Stimulated activated CD4-positive, alpha-beta T cell treated with anti-CD3 and anti-CD28 coated beads, Interleukin-1b, Interleukin-23, amount 100 ng/mL, for 48 hours (primary cell): ENCODE measurements around the gene ADCY5.
"Not testable (repeated sequence)": the region's sequence is repeated elsewhere in the genome, so short reads cannot be mapped to it uniquely, and the experiment has no call there.

Experiments
- DNase-seq: peaks from one replicate; pipeline ENCODE4 v3.0.0-alpha.2; 2020

Gene ADCY5

DNA sequence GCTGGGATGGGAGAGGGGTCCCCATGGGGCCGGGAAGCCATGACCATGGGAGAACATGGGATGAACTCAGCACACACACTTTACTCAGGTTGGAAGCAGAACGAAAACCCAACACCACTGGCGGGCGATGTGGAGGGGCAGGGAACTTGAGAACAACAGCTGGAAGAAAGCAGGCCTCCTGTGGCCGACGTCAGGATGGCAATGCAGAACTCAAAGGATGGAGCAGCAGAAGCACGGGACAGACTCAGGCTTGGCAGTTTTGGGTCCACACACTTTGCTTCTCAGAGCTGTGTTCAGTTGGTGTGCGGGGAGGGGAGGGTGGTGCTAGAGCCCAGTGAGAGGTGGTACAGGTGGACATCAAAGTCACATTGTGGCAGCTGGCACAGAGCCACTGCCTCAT, 166.4 kb downstream of the ADCY5 start:
- DNase-seq = no peak

DNA sequence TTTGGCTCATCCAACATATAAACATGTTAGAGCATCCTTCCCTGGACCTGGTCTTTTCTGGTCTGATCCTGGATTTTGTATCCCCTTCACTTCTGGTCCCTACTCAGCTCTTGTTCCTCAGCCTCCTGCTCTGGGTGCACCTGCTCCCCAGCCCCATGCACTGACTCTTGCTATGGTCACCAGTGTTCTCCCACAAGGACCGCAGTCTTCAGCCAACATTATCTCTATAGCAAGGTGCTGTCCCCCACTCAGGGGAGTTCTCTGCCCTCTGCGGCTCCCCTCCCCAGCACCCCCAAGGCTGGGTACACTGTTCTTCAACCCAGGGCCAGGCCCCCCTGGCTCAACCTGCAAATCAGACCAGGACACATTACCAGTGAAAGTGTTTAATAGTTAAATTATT, 167.0 kb downstream of the ADCY5 start:
- no peak for DNase-seq

DNA sequence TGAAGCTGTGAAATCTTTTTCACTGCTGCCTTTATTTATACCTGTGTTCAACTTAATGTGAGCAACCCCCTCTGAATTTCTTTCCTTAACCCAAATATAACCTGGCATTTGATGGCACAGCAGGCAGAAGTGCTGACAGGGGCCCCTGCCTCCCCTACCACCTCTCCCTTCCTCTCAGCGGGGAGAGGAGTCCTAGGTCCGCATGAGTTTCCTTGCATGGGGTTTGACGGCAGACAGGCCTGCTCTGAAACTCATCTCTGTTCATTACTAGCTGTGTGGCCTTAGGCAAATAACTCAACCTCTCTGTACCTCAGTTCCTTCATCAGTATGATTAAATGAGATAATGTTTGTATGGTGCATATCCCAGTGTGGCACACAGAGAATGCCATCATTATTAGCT, 167.5 kb downstream of the ADCY5 start:
- DNase-seq = no peak

DNA sequence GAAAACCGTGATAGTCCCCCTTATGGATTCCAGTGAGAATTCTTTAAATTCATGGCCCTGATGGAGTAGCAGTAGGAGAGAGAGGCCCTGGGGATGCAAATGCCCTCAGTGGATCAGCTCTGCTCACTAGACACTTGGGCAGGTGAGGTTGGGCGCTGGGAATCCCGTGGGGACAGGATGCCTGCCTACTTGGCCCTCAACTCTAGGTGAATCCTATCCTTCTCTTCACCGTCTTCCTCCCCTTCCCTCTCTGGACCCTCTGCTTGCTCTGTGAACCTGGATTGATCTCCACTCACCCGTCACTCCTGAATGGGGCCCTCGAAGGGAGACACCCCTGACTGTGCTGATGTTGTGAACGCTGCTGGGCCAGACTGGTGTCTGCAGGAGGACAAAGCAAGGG, 169.8 kb downstream of the ADCY5 start:
- no peak for DNase-seq

DNA sequence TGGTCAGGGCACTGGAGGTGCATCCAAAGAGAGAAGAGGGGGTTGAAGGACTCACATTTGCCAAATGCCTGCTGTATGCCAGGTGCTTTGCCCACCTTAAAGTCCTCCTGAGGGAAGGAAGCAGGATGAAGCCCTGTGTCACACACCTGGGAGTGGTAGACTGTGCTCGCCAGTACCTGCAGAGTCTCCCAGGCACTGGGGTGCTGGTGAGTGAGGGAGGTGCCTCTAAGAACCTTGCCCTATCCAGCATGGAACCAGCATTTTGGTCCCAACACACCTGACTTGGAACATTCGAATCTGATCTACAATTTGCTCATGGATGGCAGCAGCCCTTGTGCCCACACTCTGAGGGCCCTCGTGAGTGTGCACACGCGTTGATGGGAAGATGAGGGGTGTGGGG, 170.4 kb downstream of the ADCY5 start:
- no peak for DNase-seq

DNA sequence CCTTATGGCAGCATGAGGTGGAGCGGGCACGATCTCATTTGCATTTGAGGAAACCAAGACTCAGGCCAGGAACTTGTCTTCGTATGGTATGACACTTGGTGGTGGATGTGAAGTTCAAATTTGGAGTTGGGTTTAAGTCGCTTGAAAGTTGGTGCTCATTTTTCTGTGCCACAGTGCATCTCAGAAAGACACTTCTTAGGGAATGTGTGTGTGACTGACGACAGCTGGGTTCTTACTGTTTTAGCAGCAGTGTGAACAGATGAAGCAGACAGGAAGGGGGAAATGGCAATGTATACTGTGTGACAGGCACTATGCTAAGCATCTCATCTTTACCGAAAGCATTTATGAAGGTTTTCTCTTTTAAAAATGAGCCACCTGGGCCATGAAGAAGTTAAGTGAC, 171.8 kb downstream of the ADCY5 start:
- DNase-seq = no peak

DNA sequence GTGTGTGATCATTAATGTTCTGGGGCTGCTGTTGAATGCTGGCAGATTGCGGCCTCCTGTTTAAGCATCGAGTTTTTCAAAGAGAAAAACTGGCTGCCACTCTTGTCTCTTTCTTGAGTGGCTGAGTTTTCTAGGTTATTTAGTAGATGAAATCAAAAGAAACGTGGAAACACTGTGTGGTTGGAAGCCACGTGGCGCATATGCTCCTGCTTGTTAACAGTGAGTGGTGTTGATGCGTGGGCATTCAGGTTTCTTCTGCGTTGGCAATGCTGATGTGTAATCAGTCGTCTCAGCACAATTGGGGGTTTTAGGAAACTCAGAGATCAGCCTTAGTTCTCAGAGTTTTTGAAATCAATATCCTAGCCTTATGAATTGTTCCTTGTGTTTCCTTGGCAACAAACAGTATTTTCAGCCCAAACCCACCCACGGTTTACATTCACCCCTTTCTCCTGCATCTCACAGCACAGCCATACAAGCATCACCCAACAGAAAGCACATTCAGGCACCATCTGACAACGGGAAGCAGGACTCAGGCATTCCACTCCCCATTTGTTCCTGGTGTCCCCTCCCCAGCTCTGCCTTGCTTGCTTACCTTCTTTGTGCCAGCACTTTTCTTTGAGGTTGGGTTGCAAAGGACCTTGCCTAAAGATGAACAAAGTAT, 172.4 kb downstream of the ADCY5 start:
- DNase-seq = no peak

DNA sequence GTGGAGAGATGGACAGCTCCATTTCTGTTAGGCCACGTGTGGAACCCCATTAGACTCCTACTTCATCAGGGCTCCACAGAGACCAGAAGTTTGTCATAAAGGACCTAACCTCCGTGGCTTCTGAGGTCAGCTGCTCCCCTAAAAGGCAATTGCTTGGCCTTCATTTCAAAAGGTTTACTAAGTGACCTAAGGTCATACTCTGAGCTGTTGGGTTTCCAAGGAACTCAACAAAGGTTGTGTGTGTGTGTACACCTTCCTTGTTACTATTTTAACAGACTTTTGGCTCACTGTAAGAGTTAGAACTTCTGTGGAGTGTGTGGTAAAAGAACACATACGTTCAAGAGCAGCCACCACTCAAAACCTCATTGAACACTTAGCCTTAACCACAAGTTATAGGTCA, 173.2 kb downstream of the ADCY5 start:
- no peak for DNase-seq

DNA sequence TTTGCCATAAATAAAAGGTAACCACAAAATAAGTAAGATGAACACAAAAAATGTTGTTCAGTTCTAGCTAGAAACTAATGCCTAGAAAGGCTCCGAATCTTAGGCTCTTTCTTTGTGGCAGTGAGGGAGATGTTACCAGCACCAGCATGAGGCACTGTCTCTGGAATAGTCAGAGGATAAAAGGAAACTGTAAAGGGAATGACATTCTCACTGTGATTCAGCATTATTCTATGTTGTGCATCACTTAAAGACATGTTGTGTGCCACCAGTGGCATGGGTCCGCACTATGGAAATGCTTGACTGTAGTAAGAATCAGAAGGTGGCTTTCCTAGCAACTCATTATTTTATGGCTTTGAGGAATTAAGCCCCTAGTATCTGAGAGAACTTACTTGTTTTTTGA, 176.3 kb downstream of the ADCY5 start:
- no peak for DNase-seq

DNA sequence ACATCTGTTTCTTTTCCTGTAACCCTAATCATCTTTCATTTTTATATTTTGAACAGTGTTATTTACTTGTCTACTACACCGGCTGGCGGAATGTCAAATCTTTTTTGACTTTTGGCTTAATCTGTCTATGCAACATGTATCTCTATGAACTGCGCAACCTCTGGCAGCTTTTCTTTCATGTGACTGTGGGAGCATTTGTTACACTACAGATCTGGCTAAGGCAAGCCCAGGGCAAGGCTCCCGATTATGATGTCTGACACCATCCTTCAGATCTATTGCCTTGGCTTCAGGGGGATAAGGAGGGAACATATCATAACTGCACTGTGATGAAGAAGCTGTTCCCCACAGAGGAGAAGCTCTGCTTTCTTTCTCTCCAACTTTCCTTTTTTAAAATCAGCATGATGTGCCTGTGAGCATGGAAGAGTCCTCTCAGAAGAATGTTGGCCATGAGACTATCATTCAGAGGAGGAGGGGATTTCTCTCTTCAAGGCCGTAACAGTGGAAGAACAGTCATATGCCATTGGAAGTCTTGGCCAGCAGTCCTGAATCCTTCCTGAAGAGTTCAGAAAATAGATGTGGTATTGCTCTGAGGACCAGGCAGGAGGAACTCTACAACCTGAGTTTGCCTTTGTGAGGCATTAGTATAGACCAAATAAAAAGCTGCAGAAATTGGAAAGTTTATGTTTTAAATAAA, 177.3 kb downstream of the ADCY5 start:
- no peak for DNase-seq

DNA sequence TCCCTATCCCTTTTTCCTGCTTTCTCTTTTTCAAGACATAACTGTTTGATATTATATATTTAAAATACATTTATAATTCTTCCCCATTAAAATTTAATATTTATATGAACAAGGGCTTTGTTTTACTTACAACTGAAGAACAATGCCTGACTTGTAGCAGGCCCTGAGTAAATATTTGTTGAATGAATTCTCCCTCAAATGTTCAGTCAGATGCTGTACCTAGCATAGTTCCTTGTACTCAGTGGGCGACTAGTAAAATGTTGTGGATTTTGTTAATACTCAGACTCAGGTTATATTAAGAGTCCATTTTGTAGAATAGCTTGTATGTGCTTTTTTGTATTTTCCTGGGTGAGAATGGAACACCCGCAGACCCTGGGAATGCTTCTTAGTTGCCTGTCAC, 178.1 kb downstream of the ADCY5 start:
- no peak for DNase-seq

DNA sequence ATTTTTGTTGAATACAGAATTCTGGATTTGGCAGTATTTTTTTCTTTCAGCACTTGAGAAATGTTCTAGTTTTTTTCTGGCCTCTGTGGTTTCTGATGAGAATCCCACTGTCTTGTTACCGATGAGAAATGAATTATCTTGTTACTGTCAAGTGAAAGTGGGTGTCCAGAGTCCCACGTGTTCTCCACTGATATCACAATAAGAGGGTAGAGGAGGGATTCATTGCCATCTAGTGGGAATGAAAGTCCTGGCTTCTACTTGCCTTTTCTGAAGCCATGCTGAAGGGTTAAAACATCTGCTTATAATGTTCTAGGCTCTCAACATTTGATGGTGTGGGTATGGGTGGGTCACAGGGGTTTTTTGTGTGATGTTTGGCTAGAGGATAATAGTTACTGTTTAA, 181.1 kb downstream of the ADCY5 start:
- no peak for DNase-seq

DNA sequence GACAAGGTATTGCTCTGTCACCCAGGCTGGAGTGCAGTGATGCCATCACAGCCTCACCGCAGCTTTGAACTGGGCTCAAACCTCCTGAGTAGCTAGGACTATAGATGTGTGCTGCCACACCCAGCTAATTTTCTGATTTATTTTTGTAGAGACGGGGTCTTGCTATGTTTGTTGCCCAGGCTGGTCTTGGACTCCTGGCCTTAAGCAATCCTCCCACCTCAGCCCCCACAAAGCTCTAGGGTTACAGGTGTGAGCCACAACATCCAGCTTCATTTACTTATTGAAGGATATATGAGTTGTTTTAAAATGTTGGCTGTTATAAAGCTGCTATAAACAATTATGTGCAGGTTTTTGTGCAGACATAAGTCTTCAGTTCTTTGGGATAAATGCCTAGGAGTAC, 184.9 kb downstream of the ADCY5 start:
- no peak for DNase-seq

DNA sequence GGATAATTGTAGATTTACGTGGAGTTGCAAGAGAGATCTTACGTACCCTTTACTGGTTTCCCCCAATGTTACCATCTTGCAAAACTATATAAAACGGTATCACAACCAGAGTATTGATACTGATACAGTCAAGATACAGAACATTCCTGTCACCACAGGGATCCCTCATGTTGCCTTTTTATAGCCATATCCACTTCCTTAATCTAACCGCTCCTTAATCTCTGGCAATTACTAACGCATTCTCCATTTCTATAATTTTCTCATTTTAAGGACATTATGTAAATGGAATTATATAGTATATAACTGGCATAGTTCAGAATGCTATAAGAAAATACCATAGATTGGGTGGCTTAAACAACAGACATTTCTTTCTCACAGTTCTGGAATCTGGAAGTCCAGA, 186.0 kb downstream of the ADCY5 start:
- no peak for DNase-seq

DNA sequence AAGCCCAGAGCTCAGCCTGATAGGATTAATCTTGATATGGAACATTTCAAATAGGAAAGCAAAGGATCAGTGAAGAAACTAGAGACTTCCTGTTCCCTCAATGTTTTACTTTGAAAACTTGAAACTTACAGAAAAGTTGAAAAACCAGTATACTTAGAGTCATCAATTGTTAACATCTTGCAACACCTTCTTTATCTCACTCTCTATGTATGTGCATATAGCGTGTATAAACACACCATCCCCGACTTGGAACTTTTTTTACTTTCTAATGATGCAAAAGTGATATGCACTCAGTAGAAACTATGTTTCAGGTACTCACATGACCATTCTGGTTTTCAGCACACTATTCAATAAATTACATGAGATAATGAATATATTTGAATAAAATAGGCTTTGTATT, 186.7 kb downstream of the ADCY5 start:
- DNase-seq = no peak

DNA sequence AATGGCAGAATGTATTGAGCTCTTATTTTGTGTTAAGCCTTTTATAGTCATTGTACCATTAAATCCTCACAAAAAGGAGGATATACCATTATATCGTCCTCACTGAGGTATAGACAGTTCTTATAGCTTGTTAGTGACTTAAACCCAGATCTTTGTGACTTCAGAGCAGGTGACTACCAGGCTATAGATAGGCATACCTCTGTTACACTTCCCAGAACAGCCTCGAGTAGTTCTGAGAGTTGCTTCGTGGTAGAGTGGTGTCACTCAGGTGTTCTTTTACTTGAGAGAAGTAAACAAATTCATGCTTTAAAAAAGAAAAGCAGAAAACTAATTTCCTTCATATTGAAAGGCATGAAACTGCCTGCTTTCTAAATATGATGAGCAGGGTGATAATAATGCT, 187.2 kb downstream of the ADCY5 start:
- DNase-seq = no peak

DNA sequence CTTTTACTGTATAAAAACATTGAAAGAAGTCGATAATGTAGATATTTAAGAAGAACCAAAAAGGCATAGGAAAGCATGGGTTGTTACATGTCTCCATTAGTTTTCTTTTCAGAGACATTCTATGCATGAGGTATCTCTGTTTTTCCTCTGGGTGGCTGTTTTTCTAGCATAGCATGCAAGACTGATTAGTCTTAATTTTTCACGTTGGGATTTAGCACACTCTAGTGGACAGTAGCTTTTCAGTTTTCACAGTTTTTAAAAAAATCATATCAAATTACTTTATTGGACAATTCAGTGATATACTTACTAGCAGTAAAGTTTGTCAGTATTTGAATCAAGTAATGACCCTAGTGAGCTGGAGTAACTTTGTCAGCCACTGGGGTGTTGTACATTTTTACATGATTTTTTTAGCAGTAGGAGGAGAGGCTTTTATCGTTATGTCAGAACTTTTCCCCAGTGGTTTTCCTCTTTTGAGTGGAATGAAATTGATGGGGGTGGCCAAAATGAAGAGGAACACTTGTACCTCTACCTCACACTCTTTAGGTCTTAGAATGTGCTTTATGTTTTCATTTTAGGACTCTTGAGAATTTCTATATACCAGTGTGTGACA, 190.0 kb downstream of the ADCY5 start:
- no peak for DNase-seq

DNA sequence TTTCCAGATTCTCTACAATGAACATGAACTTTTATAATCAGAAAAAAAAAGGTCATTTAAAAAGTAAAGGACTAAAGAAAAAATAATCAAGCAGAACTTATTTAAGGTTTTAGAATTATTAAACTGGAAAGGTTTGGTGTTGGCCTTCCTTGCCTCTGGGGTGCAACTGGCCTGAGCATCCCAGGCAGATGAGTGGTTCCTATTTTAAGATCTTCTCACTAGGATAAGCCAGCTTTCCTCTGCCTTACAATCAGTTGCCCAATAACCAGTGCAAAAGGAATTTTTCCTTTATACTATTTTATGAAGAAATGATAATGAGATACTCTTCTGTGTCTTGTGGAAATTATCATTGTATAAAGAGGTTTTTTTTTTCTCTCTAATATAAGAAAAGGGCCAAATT, 190.5 kb downstream of the ADCY5 start:
- DNase-seq = no peak

DNA sequence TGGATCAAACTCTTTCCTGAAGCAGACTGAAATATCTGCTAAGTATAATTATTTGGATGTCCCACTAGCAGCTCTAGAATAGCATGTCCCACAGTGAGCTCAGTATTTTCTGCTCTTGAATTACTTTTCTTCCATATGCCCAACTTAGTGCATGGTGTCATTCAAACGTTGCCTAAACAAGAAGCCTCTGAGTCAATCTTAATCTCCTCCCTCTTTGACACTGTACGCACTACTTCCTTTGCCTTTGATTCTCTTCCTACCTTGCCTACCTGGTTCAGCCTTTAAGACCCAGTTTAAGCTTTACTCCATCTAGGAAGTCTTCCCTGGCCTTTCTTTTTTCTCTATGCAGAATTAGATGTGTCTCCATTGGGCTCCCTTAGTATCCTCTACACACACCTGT, 192.6 kb downstream of the ADCY5 start:
- no peak for DNase-seq

DNA sequence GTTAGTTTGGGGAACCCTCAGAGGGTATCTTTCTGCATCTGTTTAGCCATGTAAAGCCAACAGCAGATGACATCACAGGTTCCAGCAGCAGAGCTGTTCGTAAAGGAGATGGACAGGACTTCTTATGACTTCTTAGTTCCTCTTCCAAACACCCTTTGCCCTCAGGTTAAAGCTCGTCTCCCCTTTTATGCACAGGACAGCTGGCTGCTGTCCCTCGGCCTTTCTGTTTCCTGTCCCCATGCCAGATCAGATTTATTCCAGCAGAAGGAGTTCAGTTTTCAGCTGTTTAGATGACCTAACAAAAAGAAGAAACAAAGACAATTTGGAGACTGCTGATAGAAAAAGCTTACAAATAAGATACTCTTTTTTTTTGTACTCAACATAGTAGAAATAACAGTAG, 202.0 kb downstream of the ADCY5 start:
- no peak for DNase-seq

DNA sequence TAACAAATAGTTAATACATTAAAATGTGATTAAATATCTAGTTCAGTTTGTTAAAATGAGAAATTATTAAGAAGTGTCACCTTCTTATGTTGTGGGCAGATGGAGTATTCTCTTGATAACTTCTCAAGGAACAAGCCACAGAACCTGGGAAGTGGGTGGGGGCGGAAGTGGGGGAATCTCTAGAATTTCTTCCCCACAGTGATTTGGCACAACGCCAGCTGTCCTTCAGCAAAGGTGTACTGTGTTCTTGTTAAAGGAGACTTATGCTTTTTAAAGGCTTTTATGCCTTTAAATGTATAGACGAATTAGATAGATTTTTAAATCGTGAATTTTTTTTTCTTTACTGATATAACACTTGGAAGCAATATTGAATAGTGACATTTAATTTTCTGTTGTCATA, 204.8 kb downstream of the ADCY5 start:
- no peak for DNase-seq

DNA sequence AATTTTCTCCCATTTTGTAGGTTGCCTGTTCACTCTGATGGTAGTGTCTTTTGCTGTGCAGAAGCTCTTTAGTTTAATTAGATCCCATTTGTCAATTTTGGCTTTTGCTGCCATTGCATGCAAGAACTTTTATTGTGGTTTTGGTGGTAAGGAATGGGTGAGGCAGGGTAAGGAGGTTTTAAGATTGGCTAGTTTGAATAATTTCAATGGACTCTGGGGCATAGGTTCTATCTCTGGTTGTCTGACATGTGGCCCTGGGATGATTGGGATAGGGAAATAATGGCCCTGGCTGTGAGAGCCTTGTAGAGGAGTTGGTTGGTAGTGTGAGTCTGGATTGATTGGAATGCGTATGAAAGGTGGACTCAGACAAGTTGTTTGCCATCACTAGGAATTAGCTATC, 209.1 kb downstream of the ADCY5 start:
- no peak for DNase-seq

DNA sequence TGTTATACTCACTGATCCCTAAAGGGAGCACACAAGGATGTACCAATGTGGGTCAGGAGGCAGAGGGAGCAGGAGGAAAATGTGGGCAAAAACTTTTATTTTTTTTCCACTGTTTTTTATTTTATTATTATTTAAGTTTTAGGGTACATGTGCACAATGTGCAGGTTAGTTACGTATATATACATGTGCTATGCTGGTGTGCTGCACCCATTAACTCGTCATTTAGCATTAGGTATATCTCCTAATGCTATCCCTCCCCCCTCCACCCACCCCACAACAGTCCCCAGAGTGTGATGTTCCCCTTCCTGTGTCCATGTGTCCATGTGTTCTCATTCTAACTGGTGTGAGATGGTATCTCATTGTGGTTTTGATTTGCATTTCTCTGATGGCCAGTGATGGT, 209.7 kb downstream of the ADCY5 start:
- not testable (repeated sequence) for DNase-seq

DNA sequence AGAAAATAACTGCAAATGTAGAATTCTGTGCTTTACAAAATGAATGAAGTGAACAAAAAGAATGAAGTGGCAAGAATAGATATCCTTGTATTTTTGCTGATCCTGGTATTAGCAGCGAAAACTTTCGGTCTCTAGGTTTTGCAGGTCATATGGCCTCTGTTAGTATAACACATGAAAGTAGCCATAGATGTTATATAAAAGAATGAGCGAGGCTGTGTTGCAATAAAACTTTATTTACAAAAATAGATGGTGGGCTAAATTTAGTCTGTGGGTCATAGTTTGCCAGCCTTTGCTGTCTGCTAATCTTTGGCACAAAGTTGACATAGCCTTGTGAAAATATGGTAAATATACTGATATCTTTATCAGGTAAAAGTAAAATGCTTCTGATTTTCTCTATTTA, 212.0 kb downstream of the ADCY5 start:
- DNase-seq = no peak
